Activated naive CD8-positive, alpha-beta T cell treated with anti-CD3 and anti-CD28 coated beads, Interleukin-2, amount 50 U/mL, for 16 hours (primary cell): ENCODE results near the gene LRP8.

Source experiments
- DNase-seq: peaks from one replicate; pipeline ENCODE4 v3.0.0-alpha.2; 2020; ENCODE audit warnings: low read depth, low spot score

The LRP8 gene

DNA sequence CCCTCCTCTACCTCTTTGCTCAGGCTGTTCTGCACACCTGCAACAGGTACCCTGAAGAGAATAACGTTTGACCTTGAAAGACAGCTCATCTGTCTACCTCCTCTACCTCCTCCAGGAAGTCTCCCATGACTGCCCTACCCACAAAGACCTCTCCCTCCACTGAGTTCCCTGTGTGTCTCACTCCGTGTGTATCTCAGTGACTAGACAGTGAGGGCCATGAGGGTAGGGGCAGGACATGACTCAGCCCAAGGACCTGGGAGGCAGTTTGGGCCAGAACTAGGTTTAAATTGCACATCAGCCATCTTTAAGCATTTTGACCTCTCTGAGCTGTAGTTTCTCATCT is 32.0 kb upstream of the LRP8 start:
- no peak for DNase-seq

DNA sequence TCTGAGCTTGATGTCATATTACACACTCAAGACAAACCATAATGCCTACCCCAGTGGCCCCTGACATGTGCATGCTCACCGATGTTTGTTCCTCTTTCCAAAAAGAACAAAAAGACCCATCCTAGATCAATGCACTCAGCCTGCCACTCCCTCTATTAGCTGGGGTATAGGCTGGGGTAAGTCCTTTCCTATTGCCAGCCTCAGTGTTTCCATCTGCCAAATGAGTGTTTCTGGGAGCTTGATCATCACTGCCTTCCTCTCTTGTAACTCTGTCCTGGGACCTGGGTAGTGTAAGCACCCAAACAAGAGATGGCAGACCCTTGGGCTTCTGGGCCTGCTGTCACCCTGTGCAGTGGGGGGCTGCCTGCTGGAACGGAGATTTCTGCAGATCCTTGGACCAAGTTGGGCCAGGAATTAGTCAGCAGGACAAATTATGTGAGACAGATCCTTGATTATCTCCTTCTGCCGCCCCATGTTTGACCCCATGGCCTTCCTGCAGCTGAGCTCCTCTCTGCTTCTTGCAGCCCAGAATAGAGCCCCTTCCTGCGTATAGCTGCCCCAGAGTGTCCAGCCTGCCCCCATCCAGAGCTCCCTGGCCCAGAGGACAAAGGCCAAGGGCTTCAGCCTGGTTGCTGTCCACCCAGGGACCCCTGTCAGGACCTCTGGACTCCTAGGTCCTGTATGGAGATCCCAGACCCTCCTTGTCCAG is 31.5 kb upstream of the LRP8 start:
- DNase-seq: no peak

DNA sequence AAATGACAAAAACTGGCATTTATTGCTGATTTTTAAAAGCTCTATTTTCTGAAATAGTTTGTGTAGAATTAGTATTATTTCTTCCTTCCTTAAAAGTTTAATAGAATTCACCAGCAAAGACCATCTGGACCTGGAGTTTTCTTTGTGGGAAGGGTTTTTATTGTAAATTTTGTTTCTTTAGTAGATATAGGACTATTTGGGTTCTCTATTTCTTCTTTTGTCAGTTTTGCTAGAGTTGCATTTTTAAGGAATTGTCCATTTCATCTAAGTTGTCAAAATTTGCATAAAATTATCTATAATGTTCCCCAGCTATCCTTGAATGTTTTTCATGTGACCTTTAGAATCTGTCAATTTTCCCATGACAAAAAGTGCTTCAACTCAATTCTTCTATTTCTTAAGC is 28.8 kb upstream of the LRP8 start:
- DNase-seq: no peak

DNA sequence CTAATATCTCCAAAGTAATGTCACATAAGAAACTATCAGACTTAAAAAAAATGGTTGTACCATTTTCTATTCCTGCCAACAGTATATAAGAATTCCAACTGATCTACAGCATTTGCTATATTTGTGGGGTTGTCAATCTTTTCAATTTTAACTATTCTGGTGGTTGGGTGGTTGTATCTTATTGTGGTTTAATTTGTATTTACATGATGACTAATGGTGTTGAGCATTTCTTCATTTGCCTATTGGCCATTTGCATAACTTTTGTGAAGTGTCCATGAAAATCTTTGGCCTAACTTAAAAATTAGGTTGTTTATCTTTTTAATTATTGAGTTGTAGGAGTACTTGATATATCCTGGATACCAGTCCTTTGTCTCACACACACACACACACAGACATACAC is 26.2 kb upstream of the LRP8 start:
- DNase-seq: no peak

DNA sequence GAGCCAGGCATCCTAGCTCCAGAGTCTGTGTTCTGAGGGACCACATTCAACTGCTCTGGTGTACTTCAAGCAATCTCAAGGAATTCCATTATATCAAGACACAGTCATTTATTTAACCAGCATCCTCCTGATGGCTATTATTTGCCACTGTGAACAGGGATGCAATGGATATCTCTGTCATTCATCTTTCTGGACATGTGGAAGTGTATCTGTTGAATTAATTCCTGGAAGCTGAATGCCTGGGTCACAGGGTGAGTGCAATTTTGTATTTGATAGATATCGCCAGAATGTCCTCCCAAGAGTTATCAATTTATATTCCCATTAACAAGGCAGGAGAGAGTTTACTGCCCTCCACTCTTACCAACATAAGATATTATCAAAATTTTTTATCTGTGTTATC is 24.7 kb upstream of the LRP8 start:
- DNase-seq: no peak

DNA sequence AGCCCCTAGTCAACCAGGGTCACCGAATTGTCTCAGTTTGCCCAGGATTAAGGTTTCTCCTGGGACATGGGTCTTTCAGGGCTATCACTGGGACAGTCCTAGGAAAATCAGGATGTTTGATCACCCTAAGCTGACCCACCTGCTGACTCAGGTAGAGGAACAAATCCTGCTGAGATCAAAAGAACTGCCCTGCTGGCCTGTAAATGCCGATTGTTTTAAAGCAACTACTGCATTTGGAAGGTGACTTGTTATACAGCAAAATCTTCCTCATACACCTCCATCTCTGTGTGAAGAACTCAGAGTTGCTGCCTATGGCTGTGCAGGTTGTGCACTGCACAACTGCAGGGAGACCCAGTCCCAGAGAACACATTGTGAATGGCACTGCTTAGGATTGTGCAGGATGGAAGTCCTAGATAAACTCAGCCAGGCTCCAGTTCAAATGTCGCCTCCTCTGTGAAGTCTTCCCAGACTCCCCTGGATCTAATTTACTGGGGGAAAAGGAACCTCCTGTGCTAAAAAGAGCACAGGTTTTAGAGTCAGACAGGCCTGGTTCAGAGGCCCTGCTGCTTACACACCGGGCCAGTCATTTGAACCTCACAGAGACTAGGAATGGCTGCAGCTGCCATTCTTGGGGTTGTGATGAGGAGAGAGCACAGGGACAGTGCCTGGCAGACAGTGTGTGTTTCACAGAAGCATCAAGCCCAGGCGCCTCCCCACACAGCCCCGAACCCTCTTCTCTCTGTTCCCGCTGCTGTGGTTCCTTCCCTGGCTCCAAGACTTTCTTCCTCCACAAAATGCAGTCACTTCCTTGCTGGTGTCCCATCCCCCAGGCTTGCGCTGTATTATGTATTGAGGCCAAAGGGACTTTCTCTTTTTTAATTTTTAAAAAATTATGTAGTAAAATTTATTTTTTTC is 23.2 kb upstream of the LRP8 start:
- no peak for DNase-seq

DNA sequence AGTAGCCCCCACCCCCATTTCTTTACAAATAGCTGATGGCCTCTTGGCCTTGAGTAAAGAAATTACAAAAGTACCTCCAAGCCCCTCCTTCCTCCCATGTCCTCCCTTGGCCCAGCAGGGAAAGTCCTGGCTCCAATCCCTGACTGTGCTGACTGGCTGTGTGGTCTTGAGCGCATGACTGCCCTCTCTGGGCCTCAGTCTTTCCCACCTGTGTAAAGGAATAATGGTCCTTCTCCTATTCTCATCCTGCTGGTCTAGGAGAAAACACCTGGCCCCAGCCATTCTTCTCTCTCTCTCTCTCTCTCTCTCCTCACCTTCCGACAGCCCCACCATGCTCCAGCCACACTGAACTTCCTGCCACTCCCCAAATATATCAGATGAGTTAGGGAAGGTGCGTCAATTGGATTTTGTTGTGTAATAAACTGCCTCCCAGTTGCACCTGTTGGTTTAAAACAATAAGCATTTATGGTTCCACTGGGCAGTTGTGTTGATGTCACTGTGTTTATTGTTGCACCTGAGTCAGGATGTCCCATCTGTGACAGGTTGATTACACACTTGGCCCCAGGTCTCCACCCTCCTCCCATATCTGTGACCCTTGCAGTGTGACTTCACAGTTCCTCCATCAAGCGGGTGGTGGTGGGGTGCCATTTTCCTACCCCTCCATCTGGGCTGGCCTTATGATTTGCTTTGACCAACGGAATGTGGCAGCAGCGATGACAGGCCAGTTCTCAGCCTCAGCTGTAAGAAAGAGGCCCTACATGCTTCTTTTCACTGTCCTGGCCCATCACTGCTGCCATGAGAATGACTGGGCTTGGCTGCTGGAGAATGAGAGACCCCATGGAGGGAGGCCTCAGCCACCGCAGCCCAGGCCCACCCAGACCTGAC is 22.3 kb upstream of the LRP8 start:
- DNase-seq: no peak

DNA sequence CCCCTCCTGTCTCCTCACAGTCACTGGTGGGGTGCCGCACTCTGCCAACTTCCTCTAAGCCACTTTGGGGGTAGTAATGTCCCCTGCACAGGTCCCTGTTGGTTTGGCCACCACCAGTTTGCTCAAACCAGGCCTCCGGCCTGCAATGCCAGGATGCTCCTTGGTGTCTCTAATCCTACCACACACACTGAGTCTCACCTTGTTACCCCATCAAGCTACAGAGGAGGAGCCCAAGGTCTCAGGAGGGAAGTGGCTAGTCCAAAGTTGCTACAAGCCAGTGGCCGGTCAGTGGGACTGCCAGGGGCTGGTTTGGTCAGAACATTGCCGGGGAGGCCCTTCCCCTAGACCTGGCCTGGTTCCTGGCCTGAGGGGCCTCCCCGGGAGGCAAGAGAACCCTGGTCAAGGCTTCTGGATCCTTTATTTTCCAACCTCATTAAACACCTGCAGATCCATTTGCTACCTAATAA is 21.5 kb upstream of the LRP8 start:
- DNase-seq: no peak

DNA sequence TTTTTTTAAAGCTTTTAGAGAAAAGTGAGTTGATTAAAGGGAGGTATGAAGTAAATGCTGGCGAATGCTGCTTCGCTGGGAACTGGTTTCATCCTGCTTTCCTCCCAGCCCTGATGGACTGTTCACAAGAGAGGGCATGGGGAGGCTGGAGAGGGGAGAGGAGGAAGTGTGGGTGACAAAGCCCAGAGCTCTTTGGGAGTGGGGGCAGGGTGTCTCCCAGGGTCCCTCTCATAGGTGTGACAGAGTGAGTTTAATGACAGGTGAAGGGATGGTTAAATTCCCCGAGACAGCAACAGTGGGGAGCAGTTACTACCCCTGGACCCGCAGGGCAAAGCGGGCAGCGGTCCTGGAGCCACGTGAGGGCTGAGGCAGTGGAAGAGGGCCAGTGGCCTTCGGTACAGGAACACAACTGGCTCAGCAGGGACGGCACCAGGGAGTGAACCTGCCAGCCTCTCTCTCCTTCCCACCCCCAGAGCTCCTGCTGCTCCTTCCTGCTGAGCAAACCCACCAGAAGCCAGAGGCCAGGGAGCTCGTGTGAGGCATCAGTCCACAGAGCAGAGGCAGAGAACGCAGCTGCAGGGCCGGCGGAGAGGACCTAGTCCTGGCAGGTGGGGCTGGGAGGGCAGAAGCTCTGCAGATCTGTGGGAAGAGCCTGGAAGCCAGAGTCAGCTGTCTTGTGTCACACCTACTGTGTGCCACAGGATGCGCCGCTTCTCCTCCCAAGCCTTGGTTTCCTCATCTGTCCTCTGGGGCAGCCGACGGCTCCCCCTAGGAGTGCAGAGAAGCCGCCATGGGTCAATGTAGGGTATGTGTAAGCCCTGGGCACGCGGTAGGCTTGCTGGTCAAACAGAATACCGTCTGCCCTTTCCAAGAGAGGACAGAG is 20.9 kb upstream of the LRP8 start:
- DNase-seq: no peak

DNA sequence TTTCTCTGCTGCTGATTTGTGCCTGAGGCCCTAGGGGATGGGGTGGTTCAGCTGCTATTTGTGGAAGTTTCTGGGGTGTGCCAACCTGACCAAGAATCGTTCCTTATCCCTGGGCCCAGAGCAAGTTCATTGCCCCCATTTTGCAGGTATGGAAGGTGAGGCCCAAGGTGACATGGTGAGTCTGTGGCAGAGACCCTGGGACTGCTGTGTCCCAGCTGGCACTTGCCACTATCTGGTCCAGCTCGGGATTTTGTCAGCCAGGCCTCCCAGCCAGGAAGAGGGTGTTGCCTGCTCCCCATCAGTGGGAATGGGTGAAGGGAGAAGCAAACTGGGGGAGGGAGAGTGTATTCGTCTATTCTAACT is 18.9 kb upstream of the LRP8 start:
- DNase-seq: no peak

DNA sequence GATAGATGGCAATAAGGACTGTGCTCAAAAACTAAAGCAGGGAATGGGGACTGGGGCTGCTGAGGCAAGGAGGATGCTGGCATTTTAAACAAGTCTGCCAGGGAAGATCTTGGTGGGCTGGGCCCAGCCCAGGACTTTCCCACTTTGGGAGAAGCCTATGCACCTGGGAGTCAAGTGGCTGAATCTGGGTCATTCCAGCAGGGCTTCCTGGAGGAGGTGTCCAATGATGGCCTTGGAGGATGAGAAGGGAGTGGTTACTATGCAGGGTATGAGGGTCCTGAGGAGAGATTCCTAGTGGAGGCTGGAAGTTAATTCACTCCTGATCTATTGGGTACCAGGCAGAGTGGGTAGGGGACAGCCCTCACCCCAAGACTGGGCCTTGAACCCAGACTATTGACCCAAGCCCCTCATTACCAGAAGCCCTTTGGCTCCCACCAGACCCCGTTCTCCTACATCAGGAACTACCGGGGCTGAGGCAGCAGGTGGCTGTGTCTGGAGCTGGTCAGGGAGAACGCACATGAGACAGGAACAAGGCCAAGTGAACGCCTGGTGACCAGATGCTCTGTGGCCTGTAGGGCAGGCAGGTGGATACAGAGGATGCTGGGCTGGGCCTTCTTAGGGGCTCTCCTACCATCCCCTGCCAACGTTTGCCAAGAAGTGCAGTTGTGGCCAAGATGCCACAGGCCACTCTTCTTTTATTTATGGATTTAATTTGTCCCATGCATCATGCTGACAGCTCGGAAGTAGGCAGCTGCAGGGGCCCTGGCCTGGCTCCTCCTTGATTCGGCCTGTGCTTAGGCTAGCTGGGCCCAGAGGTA is 18.3 kb upstream of the LRP8 start:
- DNase-seq: no peak

DNA sequence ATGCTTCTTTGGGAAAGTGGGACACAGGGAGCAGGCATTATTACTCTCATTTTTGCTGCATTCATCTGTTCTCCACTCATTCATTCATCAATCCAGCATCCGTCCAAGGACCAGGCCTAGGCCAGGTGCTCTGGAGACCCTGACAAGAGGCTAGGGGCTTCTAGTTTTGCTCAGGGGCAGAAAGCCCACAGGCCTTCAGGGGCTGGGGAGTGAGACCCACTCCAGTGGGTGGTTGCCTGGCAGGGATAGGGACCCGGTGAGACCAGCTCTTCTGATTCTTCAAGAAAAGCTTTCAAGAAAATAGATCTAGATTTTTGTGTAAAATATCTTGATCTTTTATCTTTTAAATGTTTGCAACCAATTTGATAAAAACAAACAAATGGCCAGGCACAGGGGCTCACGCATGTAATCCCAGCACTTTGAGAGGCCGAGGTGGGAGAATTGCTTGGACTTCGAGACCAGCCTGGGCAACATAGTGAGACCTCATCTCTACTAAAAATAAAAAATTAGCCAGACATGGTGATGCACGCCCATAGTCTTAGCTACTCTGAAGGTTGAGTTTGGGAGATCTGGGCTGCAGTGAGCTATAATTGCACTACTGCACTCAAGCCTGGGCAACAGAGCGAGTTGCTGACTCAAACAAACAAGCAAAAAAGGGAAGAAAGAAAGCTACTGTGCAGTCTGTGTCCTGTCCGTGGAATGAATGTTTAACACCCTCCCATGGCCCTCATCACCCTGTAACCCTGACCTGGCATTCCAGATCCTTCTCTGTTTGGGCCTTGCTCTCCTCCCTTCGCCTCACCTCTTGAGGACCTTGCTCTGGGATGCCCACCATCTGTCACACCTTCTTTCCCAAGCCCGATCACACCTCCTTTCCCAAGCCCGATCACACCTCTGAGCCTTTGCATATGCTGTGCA is 17.3 kb upstream of the LRP8 start:
- DNase-seq: no peak

DNA sequence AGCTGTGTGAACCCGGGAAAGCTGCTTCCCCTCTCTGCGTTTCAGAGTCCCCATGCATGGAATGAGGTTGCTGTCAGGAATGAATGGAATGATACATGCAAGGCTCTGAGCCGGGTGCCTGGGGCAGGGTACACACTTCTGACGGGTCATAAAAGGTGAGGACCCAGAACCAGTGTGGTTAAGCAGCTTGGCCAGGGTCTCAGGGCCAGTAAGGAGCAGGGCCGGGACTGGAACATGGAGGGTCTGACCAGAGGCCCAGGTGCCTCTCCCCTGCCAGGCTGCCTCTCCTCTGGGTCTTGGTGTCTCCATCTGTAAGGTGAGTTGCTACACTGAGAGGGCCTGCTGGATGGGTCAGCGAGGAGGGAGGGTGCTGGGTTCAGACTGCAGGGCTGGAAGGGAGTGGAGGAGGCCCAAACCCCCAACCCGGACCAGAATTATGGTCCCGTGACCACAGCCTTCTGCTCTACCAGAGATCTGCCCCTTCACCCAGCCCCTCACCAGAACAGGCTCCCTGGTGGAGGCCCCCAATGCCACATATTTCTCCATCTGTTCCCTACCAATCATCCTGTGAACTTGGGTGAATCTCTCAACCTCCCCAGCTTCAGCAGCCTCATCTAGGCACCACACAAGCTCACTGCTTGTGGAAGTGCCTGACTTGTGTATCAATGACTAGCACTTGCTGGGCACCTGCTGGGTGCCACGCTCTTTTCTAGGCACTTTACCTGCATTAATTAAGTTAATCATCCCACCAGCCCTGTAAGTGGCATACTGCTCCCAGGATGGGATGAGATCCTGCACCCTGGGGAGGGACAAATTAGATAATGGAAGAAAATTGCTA is 16.2 kb upstream of the LRP8 start:
- no peak for DNase-seq

DNA sequence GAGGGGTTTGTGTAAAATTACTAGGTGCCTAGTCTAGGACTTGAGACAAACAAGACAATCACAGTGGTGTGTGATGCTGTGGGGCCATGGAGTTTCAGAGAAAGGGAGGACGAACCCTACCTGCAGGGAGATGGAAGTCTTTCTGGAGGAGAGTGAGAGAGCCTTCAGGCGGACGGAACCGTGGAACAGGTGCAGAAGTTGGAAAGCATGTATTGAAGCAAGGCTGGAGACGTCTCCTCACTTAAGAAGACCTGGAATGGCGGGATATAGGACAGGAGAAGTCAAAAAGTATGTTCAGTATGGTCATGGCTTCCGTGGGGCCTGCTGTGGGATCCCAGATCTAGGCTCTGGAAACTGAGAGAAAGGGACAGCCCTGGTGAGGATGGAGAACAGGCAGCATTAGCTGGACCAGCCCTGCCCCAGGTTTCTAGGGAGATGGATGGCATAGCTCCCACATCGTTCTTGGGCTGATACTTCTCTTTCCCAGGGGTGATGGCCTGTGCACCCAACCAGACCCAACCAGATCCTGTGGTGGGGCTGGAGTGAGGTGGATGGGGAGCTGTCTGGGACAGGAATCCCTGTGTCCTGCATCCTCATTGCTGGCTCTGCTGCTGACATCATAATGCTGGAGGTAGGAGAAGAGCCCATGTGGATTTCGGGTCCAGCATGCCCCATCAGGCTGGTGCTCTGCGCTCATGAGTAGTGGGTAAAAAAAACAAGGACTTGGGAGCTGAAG is 15.0 kb upstream of the LRP8 start:
- no peak for DNase-seq

DNA sequence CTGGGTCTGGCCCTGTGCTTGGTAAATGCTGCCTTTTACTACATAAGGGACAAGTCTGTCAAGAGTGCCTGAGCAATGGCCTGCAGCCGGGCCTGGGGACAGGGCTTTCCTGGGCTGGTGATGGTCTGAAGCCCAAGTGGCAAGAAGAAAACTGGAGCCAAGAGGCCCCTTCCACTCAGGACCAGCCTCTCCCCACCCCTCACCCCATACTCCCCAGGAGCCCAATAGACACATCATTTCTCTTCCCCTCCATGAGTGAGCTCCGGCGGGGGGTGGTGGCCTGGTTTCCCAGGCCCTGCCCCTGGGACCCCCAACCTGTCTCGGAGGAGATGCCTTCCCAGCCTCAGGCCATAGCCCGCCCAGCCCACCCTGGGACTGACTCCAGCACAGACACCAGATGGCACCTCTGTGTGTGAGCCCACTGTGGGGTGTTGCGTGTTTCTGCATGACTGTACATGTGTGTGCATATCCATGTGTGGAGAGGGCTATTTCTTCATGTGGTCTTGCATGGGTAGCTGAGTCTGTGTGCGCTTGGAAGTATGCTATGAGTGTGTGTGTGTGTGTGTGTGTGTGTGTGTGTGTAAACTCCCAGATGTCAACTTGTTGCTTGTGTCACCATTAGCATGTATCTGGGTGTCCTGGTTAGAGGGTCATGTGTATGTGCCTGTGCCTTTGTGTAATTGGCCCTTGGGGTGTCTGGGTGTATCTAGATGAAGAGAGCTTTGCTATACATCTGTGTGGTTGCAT is 14.3 kb upstream of the LRP8 start:
- no peak for DNase-seq

DNA sequence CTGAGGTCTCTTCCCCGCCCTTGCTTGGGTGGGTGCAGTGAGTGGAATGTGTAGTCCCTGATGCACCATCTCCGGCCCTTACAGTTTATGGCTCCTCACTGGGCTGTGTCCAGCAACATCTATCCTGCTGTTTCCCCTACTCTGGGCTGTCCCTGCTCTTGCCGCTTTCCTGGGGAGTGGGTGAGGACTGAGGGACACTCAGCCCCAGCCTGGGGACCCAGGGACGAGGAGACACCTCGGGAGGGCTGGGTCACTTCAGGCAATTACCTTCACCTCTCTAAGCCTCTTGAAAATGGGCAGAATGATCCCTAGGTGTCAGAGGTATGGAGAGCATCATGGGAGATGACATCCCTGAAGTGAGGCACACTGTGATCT is 13.6 kb upstream of the LRP8 start:
- DNase-seq: no peak
